GM04504 (cell line): ENCODE results near the gene NMNAT2.
A peak's percentile ranks its signal among the peaks of the same experiment; 100 is the strongest.
"Not testable (repeated sequence)": the region's sequence is repeated elsewhere in the genome, so short reads cannot be mapped to it uniquely, and the experiment has no call there.

Source experiments
- DNase-seq: peaks from one replicate; pipeline ENCODE4 v3.0.0-alpha.2; 2012; ENCODE audit warnings: low read depth

NMNAT2 gene

DNA sequence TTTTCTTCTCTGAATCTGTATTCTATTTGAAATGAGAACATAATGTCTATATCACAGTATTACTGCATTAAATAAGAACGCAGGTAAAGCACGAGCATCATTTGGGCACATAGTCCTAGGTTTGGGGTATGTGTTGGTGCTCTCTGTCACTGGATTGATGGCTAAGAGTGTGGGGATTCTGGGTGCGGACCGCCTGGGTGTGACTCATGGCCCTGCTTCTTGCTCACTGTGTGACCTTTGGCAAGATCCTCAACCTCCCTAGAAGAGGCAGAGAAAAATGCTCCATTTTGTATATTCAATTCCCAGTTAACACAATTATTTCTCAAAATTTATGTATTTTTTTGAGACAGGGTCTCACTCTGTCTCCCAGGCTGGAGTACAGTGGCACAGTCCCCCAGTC is 132.4 kb downstream of the NMNAT2 start:
- no peak for DNase-seq

DNA sequence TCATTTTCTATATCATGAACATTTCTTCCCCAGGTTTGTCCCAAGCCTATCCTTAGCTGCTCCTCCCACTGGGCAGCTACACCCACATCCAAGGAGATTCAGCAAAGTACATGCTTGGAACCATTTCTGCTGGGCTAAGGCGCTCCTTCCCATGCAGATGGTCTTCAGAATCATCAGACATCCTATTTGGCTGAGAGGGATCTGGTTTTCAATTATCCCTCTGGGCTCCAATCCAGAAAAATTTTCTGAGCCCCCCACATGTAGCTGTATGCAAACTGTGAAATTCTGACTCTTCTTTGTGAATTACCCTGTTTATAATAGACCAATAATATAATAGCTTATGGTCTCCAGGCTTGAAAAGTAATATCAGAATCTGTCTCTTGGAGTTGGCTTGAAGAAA is 132.9 kb downstream of the NMNAT2 start:
- DNase-seq: no peak

DNA sequence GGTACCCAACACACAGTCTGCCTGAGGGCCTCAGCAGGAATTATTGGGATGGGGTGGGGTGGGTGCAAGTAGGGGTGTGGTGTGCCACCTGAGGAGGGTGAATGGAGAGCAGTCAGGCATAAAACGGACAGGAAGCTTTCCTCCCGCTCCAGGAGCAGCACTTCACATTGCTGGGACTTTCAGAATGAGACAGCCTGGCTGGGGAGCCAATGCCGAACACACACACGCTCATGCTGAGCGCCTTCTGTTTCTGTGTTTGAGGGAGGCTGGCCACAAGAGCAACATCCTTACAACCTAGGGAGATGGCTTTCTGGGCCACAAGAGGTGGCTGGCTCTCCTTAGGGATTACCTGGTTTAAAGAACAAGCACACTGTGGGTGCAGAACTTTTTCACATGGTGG is 134.1 kb downstream of the NMNAT2 start:
- DNase-seq: no peak

DNA sequence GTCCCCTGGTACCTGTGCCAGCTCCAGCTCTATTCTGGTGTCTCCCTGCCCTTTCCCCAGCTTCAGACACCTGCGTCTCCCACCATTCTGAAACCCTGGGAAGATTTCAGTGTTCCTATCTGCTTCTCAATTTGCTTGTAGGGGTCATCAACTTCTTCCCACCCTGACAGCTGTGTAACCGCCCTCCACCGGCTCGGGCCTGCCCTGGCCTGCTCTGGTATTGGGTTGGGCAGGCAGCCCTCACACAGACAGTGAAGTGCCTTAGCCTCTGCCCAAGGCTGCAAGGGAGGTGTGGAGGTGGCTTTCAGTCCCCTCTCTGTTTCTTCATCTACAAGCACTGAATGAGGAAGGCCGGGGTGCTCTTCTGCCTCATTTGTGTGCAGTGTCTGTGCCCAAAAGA is 134.9 kb downstream of the NMNAT2 start:
- DNase-seq: no peak

DNA sequence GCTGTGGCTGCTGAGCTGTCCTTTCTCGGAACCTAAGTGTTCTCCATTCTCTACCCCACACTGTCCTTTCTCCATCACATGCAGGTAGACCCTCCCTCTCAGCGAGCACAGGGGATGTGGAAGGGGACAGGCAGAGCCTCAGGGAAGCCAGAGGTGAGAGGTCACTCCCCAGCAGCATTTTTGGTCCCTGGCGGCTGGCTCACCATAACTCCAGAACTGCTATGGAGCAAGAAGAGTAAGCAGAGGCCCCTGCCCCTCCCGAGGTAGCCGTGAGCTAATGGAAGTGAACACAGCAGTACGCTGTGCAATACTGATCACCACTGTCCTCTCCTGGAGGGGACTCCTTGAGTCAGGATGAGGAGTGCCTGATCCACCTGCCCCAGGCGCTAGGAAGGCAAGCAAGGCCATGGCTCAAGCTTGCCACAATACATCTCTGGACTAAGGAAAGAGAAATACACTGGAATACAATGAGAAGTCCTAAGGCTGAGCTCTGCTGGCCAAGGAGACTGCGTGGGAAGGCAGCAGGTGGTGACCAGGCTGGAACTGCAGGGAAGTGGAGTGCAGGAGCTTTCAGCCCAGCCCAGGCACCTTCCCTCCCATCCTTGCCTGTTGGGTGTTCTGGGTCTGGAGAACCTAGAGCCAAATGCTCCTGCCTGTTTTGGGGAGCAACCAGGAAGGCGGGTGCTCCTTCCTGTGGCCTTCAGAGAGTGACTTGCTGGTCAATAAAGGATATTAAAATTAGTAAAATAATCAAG is 135.9 kb downstream of the NMNAT2 start:
- DNase-seq: no peak

DNA sequence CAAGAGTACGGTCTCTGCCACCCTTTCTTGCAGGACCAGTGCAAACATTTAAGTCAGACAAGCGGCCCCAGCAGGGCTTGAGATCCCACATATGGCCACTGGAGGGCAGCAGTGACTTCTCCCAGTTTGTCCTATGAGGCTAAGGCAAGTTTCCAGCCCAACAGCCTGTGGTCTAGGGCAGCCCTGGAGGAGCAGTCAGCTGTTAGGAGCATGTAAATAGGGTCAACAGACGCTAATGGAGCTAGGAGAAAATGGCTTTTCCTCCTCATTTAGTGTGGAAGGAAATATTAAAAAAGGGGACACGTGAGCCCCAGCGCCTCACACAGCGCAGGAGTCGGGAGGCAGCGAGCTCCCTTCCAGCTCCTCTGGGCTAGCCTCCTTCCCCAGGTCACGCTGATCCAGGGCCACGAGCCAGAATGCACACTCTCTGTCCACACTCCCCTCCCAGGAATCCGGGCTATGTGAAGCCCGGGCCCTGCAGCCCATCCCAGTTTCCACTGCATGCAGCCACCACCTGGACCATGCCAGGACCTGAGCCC is 136.6 kb downstream of the NMNAT2 start:
- peak; percentile 79 for DNase-seq

DNA sequence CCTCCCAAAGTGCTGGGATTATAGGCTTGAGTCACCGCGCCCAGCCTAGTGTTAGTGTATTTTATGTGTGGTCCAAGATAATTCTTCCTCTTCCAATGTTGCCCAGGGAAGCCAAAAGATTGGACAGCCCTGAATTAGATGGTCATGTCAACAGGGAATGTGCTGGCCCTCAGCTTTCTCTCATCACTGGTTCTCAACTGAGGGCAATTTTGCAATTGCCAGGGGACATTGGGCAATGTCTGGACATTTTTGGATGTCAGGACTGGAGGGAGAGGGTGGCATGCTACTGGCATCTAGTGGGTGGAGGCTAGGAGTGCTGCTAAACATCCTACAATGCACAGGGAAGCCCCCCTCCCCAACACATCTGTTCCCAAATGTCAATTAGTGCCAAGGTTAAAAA is 137.1 kb downstream of the NMNAT2 start:
- peak; percentile 45 for DNase-seq

DNA sequence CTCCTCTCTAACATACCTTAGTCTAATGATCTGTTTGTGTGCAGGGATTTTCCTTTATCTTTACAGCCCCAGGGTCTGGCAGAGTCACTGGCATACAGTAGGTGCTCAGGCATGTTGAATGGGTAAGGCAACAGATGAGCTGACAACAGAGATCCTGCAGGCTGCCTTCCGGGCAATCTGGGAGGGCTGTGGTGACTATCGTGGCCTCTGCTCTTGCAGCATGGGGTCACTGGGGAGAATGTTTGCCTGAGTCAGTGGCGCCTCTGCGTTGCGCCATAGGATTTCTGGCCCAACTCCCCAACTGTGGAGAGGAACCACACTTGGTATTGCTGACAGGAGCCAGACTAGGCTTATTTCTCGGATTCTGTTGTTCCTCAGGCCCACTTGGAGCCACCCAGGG is 138.3 kb downstream of the NMNAT2 start:
- no peak for DNase-seq

DNA sequence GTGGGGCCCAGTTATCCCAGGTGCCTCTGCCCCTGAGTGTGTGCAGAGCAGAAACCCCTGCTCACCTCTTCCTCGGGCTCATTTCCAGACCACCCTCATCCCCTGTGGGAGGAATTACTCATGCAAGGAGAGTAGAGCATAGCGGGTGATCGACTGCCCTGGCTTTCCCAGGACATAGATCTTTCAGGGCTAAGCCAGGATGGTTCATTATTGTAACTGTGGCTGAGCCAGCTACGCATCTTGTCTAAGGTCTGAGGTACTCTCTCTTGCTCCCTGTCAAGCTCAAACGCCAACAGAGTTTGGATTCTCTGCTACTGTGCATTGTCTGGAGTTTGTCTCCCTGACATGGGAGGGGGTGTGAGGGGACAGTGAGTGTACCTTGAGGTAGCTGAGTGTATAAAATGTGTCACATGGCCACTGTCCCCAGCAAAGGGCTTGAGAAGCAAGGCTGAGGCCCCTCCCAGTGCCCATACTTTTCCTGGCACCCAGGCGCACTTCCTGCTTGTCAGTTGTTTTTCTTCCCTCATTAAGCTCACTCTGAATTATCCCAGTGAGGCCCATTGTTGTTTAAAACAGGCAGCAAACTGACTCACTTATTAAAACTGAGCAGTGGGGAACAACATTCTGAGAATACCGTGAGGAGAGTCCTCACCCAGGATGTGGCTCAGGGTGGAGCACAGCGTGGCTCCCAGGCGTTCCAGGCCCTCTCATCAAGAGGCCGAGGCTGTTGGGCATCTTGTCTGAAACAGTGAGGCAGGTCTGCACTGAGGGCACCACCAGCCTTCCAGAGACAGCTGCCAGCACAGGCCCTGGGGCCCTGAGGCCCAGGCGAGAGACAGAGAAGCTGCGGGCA is 139.2 kb downstream of the NMNAT2 start:
- peak; percentile 53 for DNase-seq

DNA sequence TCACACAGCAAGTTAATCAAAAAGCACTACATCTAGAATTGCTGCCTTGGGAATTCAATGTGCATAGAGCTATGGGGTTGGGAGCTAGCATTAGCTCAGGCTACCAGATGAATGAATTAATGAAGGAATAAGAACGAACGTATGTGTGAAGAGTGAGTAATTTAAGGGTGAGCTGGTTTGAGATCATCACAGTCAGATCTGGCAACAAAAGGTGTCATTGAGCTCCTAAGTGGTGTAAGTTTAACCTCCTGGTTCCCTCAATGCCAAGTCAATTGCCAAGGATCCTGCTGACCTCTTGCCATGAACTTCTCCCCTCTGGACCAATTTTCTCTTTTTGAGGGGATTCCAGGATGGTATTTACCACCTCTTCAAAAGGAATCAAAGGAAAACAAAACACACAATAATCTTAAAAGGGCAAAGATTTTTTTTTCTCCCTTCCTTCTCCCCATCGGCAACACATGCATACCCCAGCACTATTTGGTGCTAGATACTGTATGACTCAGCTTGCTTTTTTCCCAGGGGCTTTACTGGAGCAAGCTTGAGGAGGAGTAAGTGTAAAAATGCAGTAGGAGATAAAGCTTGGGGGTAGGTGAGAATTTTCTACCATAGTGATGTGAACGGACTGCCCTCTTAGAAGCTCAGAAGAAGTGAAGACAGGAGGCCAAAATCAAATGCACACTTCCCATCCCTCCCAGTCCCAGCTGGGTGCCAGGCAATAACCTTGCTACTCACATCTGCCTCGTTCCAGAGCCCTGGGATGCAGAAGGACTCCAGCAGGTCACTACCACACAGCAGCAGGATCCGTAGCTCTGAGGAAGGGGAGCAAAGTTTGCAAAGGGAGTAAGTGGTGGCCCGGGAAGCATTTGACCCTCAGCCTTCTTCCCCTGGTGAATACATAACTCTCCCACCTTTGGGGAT is 140.1 kb downstream of the NMNAT2 start:
- DNase-seq: no peak

DNA sequence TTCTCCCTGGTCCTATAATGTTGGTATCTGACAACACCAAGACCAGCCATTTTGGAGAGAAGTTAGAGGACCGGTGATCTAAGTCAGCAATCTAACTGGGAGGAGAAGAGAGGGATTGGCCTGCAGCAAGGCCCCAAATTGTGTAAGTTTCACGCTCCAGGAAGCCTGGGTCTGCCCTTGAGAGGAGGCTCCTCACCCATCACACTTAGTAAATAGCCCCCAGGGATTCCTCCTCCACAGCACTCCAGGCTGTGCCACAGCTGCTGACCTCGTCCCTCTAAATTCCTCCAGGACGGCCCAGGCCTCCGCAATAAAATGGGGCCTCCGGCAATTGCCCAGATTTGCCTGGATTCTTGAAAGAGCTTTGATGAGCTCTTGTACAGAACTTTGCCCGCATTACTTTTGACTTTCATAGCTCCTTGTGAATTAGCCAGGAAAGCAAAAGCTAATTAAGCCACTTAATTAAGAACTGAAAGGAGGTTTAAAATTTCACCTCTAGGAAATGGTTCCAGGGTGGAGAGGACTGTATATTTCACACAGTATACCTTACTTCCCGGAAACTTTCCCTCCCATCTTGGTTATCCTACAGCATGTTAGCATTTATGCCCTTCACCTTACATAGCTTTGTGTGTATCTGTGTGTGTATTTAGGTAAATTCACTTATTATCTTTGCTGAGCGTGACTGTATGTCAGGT is 141.6 kb downstream of the NMNAT2 start:
- no peak for DNase-seq

DNA sequence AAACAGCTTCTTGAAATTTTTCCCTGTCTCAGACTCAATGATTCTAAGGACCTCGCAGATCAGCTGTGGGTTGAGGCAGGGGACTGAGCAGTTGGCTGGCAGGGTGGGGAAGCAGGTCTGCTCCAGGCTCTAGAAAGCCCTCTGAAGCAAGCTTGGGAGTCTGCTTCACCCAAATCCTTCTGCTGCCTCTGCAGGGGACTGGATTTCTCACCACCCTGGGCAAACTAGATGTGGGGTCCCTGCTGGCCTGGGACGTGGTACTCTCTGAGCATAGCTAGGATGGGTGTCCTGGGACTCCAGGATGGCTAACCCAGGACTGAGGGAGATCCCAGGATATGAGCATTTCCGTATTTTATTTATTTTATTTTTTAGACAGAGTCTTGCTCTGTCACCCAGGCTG is 142.9 kb downstream of the NMNAT2 start:
- DNase-seq: no peak

DNA sequence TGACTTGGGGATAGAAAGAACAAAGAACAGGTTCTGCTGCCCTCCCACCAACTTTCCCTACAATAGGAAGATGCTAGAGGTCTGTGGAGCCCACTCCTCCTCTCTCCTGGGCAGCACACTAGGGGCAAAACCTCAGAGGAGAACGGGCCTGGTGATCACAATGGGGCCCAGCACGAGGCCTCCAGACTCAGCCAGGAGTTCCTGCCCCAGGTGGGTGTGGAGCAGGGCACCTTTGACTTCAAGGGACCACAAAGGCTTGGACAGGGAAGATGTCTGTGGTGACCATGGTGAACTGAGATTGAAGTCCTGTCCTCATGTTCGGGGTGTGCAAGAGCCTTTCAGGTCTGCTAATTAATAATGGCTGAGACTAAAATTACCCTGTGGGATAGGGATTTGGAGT is 143.3 kb downstream of the NMNAT2 start:
- no peak for DNase-seq

DNA sequence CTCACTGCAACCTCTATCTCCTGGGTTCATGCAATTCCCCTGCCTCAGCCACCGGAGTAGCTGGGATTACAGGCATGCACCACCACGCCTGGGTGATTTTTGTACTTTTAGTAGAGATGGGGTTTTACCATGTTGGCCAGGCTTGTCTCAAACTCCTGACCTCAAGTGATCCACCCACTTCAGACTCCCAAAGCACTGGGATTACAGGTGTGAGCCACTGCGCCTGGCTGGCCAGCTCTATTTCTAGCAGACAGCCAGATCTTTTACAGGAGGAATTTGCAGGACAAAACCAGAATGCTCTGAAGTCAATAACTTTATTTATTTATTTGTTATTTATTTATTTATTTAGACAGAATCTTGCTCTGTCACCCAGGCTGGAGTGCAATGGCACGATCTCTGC is 144.2 kb downstream of the NMNAT2 start:
- not testable (repeated sequence) for DNase-seq

DNA sequence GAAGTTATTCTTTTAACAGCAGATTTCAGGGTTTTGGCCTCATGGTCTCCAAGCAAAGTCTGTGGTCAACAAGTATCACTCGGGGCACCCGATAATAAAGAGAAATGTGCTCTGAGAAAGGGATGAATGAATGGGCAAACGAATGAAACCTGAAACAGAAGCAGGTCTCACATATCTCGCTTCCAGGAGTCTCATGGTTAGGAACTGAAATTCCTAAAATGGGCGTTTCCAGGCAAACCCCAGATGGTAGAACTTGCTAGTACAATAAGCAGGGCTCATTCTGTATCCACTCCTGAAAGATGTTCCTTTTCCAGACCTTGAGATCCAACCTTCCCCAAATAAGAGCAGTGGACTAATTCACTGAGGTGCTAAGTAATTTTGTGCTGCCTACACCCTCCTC is 144.9 kb downstream of the NMNAT2 start:
- no peak for DNase-seq

DNA sequence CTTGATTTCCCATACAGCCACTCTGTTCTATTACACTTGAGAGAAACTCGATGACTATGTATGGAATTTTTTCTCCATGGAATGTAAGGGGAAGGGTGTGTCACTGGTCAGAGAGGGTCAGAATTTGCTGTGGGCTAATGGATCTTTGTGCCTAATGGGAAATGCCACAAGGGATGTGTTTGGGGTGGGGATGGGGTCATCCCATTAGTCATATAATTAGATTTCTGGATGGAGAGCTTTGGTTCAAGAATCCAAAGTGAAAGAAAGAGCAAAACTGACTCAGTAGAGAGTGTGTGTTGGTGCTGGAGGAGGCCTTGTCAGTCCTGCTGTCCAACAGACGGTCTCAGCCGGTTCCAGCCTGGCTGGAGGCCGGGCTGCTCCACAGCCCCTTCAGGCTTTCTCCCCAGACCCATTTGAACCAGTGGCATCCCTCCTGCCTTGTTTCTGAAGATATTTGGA is 145.8 kb downstream of the NMNAT2 start:
- DNase-seq: peak; percentile 82

DNA sequence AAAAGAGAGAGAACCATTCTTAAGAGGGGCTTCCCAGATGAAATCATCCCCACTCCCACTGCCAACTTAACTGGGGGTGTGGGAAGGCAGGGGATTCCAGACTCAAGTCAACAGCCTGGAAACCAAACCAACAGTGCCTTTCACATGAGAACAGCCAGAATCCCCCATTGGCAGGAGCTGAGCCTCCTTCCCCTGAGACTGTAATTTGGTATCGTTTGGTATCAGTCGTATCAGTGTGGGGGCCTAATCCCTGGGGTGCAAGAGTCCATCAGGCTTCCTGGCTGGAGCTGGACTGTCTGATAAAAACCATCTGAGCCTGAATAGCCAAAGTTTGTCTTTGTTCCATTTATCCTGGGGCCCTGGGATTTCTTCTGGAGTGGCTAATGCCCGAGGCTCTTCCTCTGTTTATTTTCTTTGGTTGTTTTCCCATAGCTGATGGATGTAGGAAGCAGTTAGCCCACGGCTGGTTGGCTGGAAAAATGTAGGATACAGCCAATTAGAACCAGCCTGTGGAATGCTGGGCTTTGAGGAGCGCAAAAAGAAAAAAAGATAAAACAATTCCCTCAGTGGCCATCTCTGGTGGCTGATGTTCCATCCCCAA is 147.5 kb downstream of the NMNAT2 start:
- DNase-seq: peak; percentile 65

DNA sequence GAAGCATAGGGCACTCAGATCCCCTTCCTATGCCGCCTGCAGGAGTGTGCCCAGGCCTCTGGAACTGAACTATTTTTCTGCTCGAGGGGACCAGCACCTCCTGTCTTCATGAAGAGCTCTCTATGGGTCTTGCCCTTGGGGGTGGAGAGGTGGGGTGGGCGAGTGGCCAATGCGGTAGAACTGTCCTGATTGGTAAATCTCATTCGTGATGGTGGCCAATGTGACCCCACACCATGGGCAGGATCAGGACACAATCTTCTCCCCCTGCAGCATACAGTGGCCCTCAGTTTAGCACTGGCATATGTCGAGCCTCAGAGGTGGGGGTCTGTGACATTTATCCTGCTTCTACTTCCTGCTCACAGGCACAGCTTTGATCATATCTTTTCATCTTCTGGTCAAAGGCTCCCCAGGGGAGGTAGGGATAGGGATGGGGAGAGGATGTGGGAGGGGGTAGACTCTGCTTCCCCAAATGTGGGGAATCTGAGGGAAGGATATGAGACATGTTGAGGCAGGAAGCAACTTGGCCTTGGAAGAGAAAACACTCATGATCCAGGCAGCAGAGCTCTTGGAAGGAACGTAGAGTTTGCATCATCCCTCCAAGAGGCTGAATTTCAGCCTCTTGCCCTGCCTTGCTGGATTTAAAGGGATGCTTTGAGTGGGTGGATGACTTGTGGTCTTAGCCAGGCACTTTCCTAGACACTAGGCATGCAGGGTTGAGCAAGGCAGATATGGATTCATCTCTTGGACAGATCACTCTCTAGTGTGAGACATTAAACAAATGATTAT is 150.3 kb downstream of the NMNAT2 start:
- DNase-seq: peak; percentile 88

DNA sequence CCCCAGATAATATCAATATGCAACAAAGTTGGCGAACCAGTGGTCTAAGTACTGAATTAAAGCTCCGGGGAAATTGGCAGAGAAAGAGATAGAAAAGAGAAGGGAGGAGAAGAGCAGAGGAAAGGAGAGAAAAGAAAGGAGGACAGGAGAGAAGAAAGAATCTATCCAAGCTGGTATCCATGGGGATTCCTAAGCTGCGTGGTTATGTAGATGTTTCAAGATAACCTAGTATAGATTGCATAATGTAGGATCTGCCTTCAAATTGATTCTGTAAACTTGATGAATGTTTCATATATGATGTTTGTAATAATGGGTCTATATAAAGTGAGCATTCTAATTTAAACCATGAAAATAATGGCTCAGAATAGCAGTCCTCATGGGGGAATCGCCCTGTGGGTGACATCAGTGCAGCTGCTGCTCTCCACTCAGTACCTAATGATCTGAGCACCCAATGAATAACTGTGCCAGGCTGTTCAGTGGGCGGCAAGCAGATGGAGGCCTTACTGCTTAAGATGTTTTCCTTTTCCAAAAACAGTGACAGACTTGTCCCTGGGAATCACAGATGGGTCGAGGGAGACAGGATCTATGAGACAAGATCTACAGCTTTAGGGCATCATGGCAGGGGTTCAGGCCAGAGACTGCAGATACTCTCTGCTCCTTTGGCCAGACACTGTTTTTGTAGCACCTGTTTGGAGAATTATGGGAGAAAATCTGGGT is 154.1 kb downstream of the NMNAT2 start:
- no peak for DNase-seq
